IPS DF 19.7 (cell line): Measurements from ENCODE around the gene MAPK12.

Experiments
- DNase-seq: peaks from one replicate; pipeline ENCODE4 v3.0.0-alpha.2; 2013; ENCODE audit warnings: low read depth, low spot score

MAPK12 gene

DNA sequence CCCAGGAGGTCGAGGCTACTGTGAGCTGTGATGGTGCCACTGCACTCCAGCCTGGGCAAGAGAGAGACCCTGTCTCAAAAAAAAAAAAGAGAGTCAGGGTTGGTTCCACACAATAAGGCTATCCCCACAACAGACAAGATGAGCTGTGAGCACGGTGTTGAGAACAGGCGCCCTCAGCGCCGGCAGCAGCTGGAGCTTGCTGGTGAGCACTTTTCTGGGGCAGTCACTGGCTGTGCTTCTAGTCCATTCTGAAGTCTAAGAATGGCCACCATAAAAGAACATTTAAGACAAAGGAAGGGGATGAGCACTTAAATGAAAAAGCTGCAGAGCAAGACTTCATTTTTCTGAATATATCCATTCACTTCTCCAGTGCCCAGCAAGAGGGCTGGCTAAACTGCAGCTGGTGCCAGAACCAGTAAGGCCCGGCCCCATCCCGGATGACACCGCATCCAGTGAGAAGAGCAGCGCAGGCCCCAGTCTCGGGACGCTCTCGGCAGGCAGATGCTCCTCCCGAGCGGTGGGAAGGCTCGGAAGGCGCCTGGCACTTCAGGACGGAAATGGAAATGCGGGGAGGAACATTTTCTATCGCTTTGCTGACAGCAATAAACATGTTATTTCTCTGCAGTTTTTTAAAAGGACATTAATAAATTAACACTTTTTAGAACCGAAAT, 28.9 kb downstream of the MAPK12 start:
- no peak for DNase-seq

- no peak for DNase-seq
Measured at GRCh38 chr22:50229370-50229769, 32.1 kb downstream of the MAPK12 start.

DNA sequence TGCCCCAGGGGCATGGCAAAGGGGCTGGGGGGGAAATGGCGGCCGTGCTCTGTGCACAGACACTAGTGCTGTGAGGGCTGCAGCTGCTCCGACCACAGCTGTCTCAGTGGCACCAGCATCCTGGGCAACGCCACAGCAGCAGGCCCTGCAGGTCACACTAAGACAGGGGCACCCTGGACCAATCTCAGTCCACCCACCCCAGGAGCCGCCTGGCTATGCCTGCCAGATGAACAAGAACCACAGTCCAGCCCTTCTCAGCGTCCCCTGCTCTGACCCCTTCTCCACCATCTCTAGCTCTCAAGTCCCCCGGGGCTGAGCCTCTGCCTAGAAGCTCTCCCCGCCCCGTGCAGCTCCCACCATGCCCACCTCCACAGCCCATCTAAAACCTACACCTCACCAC, 33.1 kb downstream of the MAPK12 start:
- DNase-seq: no peak

GRCh38 chr22:50227579-50228215, 33.8 kb downstream of the MAPK12 start:
- DNase-seq: no peak

DNA sequence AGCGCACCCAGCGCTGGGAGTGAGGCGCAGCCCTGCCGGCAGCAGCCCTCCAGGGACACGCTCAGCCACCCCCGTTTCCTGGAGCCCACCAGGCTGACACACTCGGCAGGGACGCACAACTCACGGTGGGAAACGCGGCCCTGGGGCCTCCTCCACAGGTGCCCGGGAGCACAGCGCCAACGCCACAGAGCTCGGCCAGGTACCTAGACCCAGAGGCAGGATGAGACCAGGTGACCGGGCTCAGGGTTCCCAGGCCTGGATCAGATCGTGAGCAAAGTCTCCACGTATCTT, 34.7 kb downstream of the MAPK12 start:
- no peak for DNase-seq

DNA sequence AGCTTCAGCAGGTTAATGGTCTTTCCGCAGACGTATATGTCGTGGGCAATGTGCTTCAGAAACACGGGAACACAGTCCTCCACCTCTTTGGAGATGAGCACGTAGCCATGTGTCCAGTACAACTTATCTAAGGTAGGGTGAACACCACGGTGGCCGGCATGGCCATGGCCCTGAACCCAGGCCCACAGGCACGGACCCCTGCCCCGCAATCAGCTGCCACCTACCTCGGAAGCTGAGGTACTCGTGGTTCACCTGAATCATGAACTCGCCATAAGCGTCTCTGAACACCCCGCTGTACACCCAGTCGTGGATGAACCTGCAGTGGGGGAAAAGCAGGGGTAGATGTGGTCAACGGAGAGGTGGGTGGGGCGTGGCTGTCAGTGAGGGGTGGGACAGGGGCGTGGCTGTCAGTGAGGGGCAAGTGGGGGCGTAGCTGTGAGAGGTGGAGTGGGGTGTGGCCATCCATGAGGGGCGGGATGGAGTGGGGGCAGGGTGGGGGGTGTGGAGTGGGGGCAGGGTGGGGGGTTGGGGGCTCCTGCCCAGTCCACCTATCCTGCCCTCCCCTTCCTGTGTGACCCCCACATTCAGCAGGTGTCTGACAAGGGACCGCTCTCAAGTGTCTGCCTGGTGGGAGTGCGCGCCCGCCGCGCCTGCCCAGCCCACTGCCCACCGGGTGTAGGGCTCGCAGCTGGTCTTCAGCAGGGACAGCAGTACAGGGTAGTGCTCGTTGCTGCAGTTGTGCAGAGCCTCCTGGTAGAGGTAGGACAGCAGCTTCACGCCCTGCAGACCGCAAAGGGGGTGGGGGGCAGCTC, 35.2 kb downstream of the MAPK12 start:
- no peak for DNase-seq

DNA sequence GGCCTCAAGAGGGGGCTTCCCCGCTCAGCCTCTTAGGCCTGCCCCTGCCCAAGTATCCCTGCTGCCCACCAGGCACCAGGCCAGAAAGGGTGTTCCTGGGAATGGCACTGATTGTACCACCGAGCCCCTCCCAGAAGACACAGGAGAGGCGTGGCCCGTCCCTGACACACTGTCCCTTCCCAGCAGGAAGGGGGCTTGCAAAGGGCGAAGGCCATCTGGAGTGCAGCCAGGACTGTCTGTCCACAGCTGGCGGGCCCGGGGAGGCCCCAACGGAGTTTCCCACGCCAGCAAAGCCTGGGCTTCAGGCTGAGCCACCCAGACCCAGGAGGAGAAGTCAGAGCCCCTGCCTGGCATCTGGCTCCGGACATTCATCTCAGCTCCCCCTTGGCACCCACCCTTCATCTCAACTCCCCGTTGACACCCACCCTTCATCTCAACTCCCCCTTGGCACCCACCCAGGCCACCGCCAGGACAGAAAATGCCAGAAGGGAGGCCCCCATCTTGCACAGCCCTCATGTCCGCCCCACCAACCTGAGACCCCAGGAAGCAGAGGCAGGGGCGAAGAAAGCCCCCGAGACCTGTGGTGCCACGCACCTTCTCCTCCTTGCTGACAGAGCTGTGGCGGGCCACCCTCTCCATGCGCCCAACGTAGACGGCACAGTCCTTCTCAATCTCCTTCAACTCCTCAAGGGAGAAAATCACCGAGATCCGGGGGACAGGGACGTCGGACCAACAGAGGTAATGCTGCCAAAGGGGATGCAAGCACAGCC, 36.1 kb downstream of the MAPK12 start:
- DNase-seq: no peak

GRCh38 chr22:50224071-50224470, 37.4 kb downstream of the MAPK12 start:
- no peak for DNase-seq

- no peak for DNase-seq
Measured at GRCh38 chr22:50222508-50222907, 39.0 kb downstream of the MAPK12 start.

GRCh38 chr22:50221410-50222300, 39.8 kb downstream of the MAPK12 start:
- no peak for DNase-seq

DNA sequence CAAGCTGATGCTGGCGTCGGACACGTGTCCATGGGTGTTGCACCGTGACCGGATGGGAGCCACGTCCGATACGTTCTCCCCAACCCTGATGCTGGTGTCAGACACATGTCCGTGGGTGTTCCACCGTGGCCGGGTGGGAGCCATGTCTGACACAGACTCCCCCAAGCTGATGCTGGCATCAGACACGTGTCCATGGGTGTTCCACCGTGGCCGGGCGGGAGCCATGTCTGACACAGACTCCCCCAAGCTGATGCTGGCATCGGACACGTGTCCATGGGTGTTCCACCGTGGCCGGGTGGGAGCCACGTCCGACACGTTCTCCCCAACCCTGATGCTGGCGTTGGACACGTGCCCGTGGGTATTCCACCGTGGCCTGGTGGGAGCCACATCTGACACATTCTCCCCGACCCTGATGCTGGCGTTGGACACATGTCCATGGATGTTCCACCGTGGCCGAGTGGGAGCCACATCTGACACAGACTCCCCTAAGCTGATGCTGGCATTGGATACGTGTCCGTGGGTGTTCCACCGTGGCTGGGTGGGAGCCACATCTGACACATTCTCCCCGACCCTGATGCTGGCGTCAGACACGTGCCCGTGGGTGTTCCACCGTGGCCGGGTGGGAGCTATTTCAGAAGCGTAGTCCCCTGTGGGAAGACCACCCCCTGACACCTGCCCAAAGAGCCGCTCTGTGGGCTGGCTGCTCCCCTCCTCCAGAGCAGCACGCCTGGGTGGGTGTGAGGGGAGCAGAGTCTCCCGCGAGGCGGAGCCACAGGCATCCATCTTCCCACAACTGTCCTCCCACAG, 40.7 kb downstream of the MAPK12 start:
- no peak for DNase-seq

GRCh38 chr22:50219800-50220602, 41.5 kb downstream of the MAPK12 start:
- DNase-seq: no peak

- no peak for DNase-seq
Measured at GRCh38 chr22:50218996-50219727, 42.3 kb downstream of the MAPK12 start.

DNA sequence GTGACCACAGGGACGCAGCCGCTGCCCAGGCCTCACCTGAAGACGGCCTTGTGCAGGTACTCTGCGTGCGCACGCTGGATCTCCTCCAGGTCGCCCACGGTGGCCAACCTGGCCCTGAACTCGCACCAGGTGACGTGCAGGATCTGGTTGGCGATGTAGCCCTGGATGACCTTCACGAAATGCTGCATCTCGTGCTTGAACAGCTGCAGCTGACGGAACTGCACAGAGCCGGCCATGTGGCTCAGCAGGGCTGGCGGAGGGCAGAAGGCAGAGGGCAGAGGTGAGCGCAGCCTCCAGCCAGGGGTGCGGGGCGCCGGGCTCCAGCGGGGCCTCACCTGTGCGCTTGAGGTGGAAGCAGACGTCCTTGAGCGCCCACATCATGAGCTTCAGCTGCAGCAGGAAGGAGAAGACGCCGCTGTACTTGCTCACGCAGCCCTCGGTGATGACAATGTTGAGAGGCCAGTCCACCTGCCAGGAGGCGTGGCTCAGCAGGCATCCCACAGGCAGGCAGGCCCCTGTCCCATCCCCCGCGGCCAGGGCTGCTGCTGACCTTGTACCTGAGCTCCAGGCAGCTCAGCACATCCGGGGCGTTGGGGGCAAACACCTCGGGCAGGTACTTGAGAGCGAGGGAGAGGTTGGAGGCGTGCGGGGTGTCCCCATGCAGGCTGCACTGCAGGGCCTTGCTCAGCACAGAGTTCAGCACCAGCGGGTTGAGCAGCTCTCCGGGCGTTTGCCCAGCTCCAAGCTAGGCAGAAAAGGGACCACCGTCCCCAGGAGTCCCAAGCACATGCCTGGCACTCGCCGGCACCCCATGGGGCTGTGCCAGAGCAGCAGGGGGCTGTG, 43.1 kb downstream of the MAPK12 start:
- no peak for DNase-seq

DNA sequence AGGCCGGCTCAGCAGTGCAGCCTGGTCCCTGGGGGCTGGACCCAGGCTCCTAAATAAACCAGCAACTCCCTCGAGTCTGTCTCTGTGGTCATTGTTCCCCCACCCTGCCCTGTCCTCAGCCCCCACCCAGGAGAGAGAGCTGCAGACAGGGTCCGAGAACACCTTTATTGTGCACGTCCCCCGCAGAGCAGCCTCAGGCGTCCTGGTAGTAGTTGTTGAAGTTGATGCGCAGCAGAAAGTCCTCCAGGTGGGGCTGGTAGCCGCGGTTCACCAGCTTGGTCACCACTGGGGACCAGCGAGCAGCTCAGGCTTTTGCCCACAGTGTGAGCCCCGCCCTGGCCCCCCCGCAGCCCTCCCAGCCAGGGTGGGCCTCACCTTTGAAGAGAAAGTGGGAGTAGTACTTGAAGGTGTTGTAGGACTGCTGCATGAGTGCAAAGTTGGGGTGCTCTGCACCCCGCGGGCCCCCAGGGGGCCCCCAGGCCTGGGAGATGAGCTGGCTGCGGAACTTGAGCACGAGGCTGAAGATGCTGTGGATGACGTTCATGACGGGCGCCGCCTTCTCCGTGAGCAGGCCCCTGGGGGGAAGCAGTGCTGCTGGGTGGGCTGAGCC, 43.8 kb downstream of the MAPK12 start:
- no peak for DNase-seq

DNA sequence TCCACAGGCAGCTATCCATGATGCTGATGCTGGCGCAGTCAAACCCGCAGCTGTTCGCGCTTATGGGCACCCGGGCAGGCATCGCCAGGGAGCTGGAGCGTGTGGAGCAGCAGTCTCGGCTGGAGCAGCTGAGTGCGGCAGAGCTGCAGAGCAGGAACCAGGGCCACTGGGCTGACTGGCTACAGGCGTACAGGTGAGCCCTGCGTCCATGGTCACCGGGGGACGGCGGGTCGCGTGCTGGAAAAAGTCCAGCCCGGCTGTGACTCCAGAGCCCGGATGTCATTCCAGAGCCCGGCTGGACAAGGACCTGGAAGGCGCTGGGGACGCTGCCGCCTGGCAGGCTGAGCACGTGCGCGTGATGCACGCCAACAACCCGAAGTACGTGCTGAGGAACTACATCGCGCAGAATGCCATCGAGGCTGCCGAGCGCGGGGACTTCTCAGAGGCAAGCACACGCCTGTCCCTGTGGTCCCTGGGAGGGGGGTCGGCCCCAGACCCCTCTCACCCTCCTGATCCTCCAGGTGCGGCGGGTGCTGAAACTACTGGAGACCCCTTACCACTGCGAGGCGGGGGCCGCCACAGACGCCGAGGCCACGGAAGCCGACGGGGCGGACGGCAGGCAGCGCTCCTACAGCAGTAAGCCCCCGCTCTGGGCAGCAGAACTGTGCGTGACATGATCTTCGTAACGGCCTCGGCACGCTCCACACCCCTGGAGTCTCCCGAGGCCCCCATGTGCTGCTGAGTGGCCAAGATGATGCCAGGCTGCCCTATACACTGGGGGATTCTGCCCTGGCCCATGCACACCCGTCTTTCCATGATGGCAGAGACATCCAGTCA, 44.6 kb downstream of the MAPK12 start:
- DNase-seq: no peak
